8988T (cell line): ENCODE data around the gene ABCF1.

ENCODE experiments used
- DNase-seq: peaks from one replicate; pipeline ENCODE4 v3.0.0; 2011

Gene ABCF1

GRCh38 chr6:30603961-30604360 lies 32.7 kb downstream of the ABCF1 start:
- no peak for DNase-seq

DNA sequence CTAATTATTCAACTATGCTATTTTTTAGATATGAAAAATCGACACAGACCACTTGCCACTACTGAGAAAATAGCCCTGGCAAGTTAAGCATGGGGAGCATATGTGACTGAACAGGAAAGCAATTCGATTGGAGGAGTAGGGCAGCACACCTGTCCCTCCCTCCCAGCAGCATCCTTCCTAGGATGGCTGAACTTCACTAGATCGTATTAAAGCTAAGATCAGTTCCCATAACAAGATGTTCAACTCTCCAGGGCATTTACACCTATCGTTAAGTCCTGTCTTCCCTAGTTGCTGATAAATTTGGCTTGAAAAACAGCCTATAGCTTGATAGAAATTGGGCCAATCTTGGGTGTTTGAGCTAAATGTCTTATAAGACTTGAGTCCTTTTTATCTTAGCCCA lies 38.8 kb downstream of the ABCF1 start:
- no peak for DNase-seq

DNA sequence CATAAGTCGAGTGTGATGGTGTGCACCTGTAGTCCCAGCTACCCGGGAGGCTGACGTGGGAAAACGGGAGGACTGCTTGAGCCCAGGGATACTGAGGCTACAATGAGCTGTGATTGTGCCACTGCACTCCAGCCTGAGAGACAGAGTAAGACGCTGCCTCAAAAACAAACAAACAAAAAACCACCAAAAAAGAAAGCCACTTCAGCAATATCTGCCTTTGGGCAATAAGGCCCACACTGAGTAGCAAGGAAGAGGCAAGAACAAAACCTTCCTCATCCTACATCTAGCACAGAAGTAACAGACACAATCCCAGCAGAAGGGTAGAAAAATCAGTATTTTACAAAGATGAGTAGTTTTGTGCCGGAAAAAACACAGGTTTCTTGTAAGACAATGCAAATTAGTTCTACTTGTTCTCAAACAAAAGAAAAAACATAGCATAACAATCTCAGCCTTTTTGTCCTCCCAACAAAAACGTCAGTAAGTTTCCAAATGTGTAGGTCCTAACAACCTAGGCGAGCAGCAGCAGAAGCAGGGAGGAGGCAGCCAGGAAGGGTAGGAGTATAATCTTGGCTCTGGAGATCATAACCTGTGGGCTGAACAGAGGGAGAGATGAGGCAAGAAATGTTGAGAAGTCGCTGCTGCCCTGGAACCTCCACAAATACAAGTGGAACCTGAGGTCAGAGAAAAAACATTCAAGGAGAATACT lies 40.1 kb downstream of the ABCF1 start:
- no peak for DNase-seq

DNA sequence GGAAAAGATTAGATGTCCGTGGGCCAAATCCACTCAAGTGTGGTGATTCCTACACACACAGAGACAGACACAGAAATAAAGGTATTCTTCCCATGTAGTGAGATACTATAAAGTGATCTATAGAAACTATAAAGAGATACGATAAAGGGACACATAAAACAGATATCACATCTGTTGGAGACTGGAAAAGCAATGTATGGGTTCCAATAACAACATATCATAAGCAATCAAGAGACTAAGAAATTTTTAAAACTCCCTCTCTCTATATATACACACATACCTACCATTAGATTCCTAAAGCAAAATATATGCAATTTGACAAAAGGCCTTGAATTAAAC lies 40.6 kb downstream of the ABCF1 start:
- no peak for DNase-seq

GRCh38 chr6:30612213-30612612 lies 41.0 kb downstream of the ABCF1 start:
- no peak for DNase-seq

- DNase-seq: no peak
Measured at GRCh38 chr6:30612687-30613248, 41.5 kb downstream of the ABCF1 start.

DNA sequence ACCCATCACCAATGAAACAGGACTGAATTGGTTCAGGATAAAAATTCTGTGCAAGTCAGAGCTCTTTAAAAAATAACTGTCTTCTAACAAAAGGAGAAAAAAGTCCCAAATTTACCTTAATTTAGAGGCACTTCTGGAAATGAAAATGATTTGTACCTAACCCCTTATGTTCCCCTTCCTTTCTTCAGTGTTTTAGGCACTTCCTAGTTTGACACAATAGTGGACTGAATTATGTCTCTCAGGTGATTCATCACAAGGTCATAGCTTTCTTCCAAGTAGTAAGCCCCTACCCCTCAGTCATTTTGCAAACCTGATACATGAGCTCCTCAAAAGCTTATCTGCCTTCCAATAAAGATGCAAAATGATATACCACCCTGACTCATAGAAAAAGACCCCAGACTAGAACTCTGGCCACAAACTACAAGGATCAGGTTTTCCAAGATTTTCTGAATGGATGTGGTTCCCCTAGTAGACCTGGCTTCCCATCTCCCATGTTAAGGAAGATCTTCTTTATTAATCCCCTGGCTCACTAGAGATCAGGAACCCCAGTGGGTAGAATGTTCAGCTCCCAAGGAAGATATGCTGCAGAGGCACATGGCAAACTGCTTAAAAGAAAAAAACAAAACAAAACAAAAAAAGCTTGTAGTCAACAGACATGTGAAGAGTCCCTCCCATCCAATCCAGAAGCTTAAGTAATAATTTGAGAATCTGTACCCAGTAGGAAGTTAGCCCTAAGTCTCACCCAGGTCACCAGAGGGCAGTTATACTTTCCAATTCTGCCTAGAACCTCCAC lies 42.2 kb downstream of the ABCF1 start:
- no peak for DNase-seq

DNA sequence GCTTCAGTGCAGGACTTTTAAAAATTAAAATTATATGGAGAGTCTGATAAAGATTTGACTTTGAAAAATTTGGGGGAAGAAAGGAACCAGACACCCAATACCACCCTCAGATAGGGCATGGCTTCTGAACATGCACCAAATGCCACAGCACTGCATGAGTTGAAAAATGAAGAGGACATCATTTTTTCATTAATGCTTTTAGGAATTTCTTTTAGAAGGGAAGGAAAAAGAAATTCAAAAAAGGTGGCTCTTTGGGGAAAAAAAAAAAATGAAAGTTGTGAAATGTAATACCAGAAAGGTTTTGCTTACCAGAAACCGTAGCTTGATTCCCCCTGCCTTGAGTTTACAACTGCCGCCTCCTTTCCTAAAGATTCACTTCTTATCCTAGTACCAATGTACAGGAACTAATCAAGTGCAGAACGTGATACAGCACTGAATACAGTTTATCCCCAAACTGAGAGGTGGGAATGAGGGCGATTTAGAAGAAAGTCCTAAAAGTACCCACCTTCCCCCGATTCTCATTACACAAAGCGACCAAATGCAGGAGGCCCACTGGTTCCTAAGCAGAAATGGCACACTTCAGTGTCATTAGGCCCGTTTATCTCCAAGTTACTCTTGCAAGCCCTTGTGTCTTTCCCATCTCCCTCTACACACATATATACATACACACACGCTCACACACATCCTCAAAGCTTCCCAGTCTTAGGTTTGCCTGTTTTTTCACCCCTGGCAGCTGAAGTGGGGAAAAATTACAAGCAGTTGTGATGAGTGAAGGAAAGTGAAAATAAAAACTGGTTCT lies 43.0 kb downstream of the ABCF1 start:
- DNase-seq: no peak

DNA sequence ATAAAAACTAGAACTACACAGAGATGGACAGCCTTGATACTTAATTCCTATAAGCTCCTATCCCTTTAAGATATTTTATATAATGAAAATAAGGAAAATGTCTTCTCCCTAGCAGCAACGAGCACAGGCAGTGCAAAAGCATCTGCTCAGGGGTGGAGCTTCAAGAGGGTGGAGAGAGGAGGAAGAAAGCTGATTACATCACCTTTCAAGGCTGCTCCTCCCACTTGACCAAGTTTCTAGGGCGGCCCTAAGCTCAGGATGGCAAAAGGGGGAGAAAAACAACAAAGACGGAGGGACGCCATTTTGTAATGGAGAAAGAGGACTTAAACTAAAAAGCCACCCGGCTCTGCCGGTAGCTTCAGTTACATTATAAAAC lies 43.6 kb downstream of the ABCF1 start:
- DNase-seq: no peak

- DNase-seq: no peak
Measured at GRCh38 chr6:30615219-30615957, 44.1 kb downstream of the ABCF1 start.

GRCh38 chr6:30615958-30616810 lies 44.9 kb downstream of the ABCF1 start:
- no peak for DNase-seq

- DNase-seq: peak; percentile 61
Measured at GRCh38 chr6:30616811-30617564, 45.7 kb downstream of the ABCF1 start, which contains the start of gene PPP1R10. TSS of gene PPP1R10 (minus strand) at chr6:30617243. CDS start at chr6:30609944, 7,299 bp downstream.

GRCh38 chr6:30617565-30618269 lies 46.5 kb downstream of the ABCF1 start, which contains the start of gene MRPS18B:
TSS of gene MRPS18B (plus strand) at chr6:30617840. CDS start at chr6:30617866, 26 bp downstream.
- no peak for DNase-seq

- no peak for DNase-seq
Measured at GRCh38 chr6:30618270-30618797, 47.1 kb downstream of the ABCF1 start.

- DNase-seq: no peak
Measured at GRCh38 chr6:30619561-30619960, 48.3 kb downstream of the ABCF1 start.

DNA sequence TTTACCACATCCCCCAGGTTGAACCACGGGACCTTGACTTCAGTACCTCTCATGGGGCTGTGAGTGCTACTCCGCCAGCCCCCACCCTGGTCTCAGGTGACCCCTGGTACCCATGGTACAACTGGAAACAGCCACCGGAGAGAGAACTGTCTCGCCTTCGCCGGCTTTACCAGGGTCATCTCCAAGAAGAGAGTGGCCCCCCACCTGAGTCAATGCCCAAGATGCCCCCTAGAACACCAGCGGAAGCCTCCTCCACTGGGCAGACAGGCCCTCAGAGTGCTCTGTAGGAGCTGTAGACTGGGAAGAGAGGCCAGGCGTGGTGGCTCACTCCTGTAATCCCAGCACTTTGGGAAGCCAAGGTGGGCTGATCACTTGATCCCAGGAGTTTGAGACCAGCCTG lies 54.3 kb downstream of the ABCF1 start:
- DNase-seq: no peak

GRCh38 chr6:30626484-30627366 lies 55.5 kb downstream of the ABCF1 start, which contains the start of gene ATAT1:
TSS of gene ATAT1 (plus strand) at chr6:30626874.
- DNase-seq: peak; percentile 77

DNA sequence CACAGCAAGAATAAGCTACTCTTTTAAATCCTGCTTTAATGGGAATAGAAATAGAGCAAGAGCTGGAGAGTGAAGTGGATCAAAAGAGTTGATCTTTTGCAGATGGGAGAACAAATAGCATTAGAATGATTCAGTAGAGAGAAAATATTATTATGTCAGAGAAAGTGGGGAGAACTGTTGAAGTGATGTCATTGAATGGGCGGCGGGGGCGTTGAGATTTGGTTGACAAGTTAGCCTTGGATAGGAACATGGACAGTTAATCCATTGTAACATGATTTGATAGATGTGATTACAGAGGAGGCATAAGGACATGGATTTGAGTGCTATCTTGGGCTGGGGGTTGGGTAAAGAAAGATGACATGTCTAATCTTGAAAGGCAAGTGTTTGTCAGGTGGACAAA lies 64.6 kb downstream of the ABCF1 start:
- no peak for DNase-seq

GRCh38 chr6:30640481-30640880 lies 69.2 kb downstream of the ABCF1 start:
- no peak for DNase-seq
